ENCODE measurements around the gene ENTHD1.

ENTHD1 gene

DNA sequence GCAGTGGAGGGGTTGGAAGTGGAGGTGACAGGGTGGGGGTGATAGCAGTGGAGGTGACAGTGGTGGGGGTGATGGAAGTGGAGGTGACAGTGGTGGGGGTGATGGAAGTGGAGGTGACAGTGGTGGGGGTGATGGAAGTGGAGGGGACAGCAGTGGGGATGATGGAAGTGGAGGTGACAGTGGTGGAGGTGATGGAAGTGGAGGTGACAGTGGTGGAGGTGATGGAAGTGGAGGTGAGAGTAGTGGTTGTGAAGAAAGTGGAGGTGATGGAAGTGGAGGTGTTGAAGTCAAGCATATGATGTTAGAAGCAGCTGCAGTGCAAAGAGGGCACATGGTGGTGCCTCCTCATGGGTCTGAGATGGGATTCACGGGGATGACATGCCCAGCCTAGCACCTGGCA, 181.5 kb downstream of the ENTHD1 start:
- TF ChIP-seq, protein P1, sequence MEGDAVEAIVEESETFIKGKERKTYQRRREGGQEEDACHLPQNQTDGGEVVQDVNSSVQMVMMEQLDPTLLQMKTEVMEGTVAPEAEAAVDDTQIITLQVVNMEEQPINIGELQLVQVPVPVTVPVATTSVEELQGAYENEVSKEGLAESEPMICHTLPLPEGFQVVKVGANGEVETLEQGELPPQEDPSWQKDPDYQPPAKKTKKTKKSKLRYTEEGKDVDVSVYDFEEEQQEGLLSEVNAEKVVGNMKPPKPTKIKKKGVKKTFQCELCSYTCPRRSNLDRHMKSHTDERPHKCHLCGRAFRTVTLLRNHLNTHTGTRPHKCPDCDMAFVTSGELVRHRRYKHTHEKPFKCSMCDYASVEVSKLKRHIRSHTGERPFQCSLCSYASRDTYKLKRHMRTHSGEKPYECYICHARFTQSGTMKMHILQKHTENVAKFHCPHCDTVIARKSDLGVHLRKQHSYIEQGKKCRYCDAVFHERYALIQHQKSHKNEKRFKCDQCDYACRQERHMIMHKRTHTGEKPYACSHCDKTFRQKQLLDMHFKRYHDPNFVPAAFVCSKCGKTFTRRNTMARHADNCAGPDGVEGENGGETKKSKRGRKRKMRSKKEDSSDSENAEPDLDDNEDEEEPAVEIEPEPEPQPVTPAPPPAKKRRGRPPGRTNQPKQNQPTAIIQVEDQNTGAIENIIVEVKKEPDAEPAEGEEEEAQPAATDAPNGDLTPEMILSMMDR (IDR thresholded peaks at IDR 0.05): no peak

DNA sequence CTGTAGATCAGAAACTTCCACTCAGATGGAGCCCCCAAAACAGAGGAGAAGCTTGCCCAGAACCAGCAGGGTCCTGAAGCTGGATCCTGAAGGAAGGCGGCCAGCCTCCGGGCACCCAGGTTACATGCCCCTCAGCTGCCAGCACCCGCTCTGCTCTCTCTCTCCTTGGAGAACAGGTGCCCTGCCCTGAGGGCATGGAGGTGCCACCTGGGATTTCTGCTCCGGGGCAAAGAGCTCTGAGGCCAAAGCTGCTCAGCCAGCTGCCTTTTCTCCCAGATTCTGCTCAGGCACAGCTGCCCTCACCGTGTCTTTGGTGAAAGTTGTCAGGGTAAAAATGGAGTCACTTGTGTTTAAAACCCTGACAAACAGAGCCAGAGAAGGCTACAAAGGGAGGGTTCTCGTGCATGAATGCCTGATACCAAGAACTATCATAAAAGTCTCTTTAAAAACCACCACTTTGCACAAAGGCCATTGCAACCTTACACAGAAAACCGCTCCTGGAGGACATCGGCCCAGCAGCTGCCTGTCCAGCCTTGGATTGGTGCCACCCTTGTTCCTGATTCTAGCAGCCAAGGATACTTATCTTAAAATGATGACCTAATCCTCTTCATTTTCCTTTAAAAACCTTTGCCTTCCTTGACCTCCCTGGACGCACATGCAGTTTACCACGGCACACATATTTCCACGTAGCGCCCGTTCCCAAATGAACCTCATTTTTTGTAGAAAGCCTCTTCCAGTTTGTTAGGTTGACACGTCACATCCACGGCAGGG, 183.0 kb downstream of the ENTHD1 start:
- TF ChIP-seq, protein P1 (IDR thresholded peaks at IDR 0.05): no peak

DNA sequence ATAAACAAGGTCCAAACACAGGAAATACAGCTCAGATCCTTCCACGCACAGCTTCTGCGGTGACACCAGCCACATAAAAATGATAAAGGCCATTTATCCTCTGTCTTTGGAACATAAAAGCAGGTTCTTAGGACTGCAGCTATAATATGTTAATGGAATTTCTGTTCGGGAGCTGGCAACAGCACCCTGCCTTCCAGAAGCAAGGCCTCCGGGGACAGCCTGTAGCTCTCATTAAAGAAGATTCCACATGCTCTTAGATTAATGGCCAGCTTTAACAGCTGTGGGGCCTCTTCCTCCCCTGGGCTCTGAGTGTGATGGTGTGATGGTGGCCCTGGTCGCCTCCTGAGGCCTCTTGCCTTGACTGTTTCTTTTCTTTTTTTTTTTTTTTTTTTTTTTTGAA, 185.7 kb downstream of the ENTHD1 start:
- TF ChIP-seq, protein P1 (IDR thresholded peaks at IDR 0.05): no peak

DNA sequence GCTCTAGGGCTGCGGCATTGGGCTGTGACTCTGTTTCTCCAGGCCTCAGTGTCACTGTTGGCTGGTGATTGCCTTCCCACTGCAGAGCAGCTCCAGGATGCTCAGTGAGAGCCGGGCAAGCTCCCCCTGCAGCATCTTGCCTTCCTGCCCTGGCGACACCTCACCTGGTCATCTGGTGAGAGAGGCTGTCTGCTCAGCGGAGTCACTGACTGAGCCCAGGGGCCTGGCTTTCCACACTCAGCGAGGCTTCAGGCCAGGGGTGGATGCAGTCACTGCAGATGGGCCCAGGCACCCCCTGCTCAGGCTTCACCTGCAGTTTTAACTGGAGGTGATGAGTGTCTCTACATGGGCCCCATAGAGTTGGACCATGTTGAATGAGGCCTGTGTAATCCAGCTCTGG, 186.2 kb downstream of the ENTHD1 start:
- TF ChIP-seq, protein P1 (IDR thresholded peaks at IDR 0.05): no peak

DNA sequence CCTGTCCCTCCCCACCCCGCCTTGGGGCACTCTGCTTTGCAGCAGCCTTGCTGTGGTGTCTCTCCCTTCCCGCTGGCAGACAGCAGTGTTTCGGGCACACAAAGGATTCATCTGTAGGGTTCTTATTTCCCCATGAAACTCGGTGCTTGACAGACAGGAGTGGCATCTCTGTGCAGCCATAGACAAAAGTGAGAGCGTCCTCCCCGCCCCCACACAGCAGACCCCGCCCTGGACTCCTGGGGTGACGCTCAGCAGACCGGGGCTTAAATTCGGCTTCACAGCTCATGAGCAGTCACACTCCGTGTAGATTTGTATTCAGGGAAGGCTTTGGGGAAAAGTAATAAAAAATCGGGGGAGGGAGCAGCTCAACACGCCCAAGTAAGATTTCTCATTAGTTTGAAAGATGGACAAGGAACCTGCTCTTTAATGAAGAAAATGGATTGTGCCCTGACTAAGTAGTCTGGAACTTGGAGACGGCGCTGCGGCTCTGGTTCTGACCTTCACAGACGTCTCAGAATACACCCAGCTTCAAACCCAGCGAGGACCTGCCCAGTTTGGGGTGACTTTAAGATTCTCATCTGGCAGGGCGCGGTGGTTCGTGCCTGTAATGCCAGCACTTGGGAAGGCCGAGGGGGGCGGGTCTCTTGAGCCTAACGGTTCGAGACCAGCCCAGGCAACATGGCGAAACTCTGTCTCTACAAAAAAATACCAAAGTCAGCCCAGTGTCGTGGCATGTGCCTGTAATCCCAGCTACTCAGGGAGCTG, 187.0 kb downstream of the ENTHD1 start:
- TF ChIP-seq, protein P1 (IDR thresholded peaks at IDR 0.05): no peak

DNA sequence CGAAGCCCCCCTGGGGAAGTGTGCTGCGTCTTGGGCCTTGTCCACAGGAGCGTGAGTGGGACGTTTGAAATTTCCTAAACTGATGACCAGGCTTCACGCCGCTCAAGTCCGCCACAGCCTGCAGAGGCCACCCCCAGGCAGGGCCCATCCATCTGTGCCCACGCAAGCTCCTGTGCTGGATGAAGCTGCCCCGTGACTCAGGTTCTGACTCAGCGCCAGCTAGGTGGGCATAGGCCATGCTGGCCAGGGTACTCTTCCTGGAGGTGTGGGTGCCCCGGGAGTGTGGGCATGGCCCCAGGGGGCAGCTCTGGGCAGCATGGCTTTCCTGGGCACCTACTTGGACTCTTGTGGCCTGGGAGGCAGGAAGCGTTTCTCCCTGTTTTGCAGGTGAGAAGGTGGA, 188.2 kb downstream of the ENTHD1 start:
- TF ChIP-seq, protein P1 (IDR thresholded peaks at IDR 0.05): no peak

DNA sequence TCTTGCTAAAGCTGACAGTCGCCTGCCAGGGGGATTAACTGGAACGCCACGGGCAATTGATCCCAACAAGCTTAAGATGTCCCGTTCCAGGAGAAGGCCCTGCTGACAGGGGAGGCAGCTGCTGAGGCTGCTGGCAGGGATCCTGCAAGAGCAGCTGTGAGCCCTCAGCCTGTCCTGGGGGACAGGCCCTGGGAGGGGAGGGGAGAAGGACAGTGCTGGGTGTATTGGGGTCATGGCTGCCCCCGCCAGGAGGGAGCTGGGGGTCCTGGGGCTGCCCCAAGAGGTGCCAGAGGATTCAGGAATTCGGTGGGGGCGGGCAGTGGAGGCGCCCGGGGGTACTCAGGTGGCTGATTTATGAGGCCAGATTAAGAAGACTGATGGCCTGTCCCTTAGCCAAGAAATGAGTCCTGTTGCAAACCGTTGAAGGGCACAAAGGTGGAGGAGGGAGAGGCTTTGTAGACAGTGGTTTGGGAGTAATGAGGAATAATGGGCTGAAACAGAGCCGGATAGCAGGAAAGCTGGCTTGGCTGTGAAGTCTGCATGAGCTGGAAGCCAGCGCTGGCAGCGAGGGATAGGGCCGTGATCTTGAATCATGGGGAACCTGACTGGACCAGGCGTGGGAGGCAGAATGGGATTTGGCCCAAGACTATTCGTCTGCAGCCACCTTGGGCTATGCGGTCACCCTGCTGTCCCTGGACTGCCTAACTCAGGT, 189.5 kb downstream of the ENTHD1 start:
- TF ChIP-seq, protein P1 (IDR thresholded peaks at IDR 0.05): no peak
